BLaER1 (cell line): Measurements from ENCODE around the gene SLITRK3.

Source experiments
- H3K27ac ChIP-seq: shearing (Covaris generic); formaldehyde crosslinking; 2 replicates; pipeline ENCODE4 v1.8.1; 2022
- H3K27me3 ChIP-seq: shearing (Covaris generic); formaldehyde crosslinking; 2 replicates; pipeline ENCODE4 v1.8.1; 2022
- H3K36me3 ChIP-seq: shearing (Covaris generic); formaldehyde crosslinking; 2 replicates; pipeline ENCODE4 v1.8.1; 2022
- H3K4me1 ChIP-seq: shearing (Covaris generic); formaldehyde crosslinking; 2 replicates; pipeline ENCODE4 v1.8.1; 2022
- H3K4me2 ChIP-seq: shearing (Covaris generic); formaldehyde crosslinking; 2 replicates; pipeline ENCODE4 v1.8.1; 2022
- H3K4me3 ChIP-seq: shearing (Covaris generic); formaldehyde crosslinking; 2 replicates; pipeline ENCODE4 v1.8.1; 2022
- H3K9ac ChIP-seq: shearing (Covaris generic); formaldehyde crosslinking; 2 replicates; pipeline ENCODE4 v1.8.1; 2022
- H3K9me3 ChIP-seq: shearing (Covaris generic); formaldehyde crosslinking; 2 replicates; pipeline ENCODE4 v1.8.1; 2022
- H4K20me1 ChIP-seq: shearing (Covaris generic); formaldehyde crosslinking; 2 replicates; pipeline ENCODE4 v1.8.1; 2022
- Cebpa-rat ChIP-seq: shearing (Covaris generic); IDR thresholded peaks from 2 replicates; pipeline ENCODE4 v1.8.1; 2022

SLITRK3 gene

DNA sequence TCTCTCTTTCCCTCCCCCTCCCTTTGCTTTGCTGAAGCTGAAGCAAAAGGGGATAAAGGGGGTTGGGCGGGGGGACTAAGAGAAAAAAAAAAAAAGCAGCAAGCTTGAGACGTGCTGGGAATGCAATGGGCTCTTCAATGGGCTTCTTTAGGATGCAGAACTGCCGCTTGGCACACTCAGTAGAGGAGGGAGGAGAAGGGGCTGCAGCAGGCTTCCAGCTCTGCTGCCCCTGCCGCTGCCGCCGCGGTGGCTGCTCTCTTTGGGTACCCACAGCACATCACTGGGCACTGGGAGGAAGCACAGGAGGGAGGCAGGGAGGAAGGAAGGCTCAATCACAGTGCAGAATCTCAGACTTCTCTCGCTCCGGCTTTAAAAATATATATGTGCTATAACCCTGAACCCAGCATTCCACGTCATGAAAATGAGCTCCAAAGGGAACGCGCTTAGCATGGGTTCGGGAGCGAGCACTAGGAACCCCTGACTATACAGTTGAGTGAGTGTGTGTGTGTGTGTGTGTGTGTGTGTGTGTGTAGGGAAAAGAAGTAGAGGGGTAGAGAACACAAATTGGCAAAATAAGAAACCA lies 3.5 kb downstream of the SLITRK3 start:
- H3K36me3 ChIP-seq, result no peaks in the 10 kb centered on the region
- H3K27me3 ChIP-seq, result no peaks in the 10 kb centered on the region
- H3K27ac ChIP-seq, result no peak overlapping the region
- no peak overlapping the region for H3K9ac ChIP-seq
- H3K4me2 ChIP-seq, result no peak overlapping the region
- H4K20me1 ChIP-seq, result no peaks in the 10 kb centered on the region
- H3K9me3 ChIP-seq, result peaks cover 22% of the 10 kb centered on the region
- no peak for TF ChIP-seq Cebpa-rat
- H3K4me3 ChIP-seq, result no peak overlapping the region
- H3K4me1 ChIP-seq, result no peaks in the 10 kb centered on the region

DNA sequence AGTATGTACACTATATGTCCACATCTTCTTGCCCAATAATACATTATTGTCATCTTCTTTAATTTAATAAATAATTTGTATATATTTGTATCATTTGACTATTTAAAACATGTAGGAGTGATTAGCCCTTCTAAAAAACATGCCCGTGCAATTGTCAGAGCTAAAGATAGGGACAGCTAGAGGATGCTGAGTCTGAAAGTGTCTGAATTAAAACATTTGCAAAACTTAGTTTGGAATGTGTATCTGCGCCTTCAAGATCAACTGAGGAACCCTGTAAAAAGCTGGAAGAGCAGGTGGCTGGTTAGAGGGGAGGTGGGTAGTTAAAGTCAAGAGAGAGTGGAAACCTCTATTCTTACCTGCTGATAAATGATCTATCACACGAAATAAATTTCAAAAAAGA lies 4.7 kb downstream of the SLITRK3 start:
- Histone ChIP-seq H3K4me3 (no peak overlapping the region), H3K4me2 (no peak overlapping the region), H3K9ac (no peak overlapping the region), H3K9me3 (peaks cover 20% of the 10 kb centered on the region), H3K27ac (no peak overlapping the region), H4K20me1 (no peaks in the 10 kb centered on the region), H3K4me1 (no peaks in the 10 kb centered on the region), H3K27me3 (no peaks in the 10 kb centered on the region), H3K36me3 (no peaks in the 10 kb centered on the region)
- TF ChIP-seq Cebpa-rat, result no peak

DNA sequence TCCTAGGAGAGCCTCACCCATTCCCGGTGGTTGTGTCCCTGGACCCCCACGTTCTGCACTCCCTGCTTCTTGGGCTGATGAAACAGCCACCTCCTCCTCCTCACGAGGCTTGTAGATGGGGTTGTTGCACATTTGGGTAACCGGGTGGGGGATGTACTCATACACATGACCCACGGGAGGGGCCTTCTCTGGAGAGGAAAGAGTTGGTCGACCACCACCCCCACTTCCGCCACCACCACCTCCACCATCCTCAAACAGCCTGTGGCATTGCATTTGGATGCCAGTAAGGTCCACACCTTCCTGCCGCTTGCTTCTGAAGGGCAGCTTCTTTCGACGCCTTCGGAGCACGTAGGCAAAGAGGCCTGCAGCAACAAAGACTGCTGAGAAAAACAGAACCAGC lies 7.7 kb downstream of the SLITRK3 start:
- TF ChIP-seq Cebpa-rat, result no peak
- Histone ChIP-seq H3K27me3 (no peaks in the 10 kb centered on the region), H3K27ac (no peak overlapping the region), H3K36me3 (no peaks in the 10 kb centered on the region), H4K20me1 (no peaks in the 10 kb centered on the region), H3K4me3 (no peak overlapping the region), H3K4me2 (no peak overlapping the region), H3K9me3 (no peaks in the 10 kb centered on the region), H3K4me1 (no peaks in the 10 kb centered on the region), H3K9ac (no peak overlapping the region)

DNA sequence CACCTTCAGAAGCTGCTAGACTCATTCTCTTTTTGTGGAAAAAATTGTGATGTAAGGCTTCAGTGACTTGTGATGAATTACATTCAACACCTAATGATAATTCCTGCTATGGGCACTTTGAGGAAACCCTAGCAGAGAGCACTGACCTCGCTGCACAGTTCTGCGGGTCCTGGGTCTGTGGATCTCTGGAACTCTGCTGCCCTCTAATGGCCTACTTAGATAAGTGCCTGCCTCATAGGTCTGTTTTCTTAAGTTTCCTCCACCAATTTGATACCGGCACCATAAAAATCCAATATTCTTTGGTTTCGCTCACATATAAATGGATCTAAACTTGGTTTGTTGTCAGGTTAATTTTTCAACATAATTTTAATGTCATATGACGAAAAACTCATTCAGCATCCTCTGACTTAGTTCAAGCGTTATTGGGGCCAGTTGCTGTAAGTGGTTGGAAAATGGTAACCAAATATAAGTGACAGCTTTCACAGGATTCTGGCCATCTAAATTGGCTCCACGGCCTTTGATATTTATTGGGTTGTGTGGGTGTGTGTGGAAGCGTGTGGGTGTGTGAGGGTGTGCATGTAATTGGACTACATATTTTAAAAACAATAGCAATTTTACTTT lies 10.4 kb downstream of the SLITRK3 start:
- no peaks in the 10 kb centered on the region for H3K4me1 ChIP-seq
- no peak overlapping the region for H3K9ac ChIP-seq
- no peak for TF ChIP-seq Cebpa-rat
- no peak overlapping the region for H3K4me2 ChIP-seq
- H3K4me3 ChIP-seq, result no peak overlapping the region
- no peaks in the 10 kb centered on the region for H3K27me3 ChIP-seq
- H3K36me3 ChIP-seq, result no peaks in the 10 kb centered on the region
- H3K27ac ChIP-seq, result no peak overlapping the region
- H4K20me1 ChIP-seq, result no peaks in the 10 kb centered on the region
- H3K9me3 ChIP-seq, result no peaks in the 10 kb centered on the region

DNA sequence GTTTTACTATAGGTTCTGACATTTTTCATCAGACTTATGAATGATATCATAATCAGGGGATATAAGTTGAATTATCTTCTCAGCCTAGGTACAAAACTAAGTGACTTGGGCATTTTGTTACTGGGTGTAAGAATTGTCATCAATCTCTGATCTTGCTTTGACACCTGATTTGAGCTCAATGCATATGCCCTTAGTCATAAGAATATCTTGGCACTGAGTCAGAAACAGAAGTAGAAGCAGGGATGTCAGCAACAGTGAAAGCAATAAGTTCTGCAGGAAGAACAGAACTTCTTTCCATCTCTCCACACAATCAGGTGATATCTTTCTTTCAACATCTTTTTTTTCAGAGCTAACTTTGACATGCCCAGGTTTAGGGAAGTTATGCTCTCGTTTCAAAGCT lies 14.6 kb downstream of the SLITRK3 start:
- no peak overlapping the region for H3K27ac ChIP-seq
- H3K9ac ChIP-seq, result no peak overlapping the region
- no peaks in the 10 kb centered on the region for H4K20me1 ChIP-seq
- no peaks in the 10 kb centered on the region for H3K9me3 ChIP-seq
- no peaks in the 10 kb centered on the region for H3K27me3 ChIP-seq
- no peak overlapping the region for H3K4me2 ChIP-seq
- H3K36me3 ChIP-seq, result no peaks in the 10 kb centered on the region
- H3K4me1 ChIP-seq, result no peaks in the 10 kb centered on the region
- TF ChIP-seq Cebpa-rat, result no peak
- no peak overlapping the region for H3K4me3 ChIP-seq

DNA sequence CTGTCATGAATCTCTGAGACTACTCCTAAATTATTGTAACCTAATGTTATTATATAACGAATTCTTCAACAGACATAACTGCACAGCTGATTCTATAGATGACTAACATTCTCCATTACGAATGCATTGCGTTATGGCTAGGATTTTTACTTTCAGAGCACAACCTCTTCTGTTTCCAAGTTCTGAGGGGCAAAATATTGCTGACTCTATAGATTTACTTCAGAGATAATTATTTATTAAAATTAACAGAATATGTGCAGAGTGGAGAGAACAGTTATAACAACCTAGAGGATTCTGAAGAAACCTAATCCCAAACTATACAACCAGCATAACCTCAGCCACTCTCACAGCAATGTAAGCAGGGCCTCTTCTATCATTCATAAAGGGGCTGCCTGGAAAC lies 25.9 kb downstream of the SLITRK3 start:
- Histone ChIP-seq H3K27ac (no peak overlapping the region), H3K9me3 (no peaks in the 10 kb centered on the region), H4K20me1 (no peaks in the 10 kb centered on the region), H3K27me3 (no peaks in the 10 kb centered on the region), H3K9ac (no peak overlapping the region), H3K4me2 (no peak overlapping the region), H3K4me1 (no peaks in the 10 kb centered on the region), H3K4me3 (no peak overlapping the region), H3K36me3 (no peaks in the 10 kb centered on the region)
- TF ChIP-seq Cebpa-rat, result no peak

DNA sequence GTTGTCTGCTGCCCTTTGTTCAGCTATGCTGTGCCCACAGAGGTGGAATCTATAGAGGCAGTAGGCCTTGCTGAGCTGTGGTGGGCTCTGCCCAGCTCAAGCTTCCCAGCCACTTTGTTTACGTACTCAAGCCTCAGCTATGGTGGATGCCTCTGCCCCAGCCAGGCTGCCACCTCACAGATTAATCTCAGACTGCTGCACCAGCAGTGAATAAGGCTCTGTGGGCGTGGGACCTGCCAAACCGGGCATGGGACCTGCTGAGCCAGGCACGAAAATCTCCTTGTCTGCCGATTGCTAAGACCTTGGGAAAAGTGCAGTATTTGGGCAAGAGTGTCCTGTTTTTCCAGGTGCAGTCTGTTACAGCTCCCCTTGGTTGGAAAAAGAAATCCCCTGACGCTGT lies 26.8 kb downstream of the SLITRK3 start:
- Histone ChIP-seq H3K9me3 (no peaks in the 10 kb centered on the region), H3K36me3 (no peaks in the 10 kb centered on the region), H4K20me1 (no peaks in the 10 kb centered on the region), H3K4me1 (no peaks in the 10 kb centered on the region), H3K9ac (no peak overlapping the region), H3K27me3 (no peaks in the 10 kb centered on the region), H3K4me3 (no peak overlapping the region), H3K27ac (no peak overlapping the region), H3K4me2 (no peak overlapping the region)
- TF ChIP-seq Cebpa-rat, result no peak

DNA sequence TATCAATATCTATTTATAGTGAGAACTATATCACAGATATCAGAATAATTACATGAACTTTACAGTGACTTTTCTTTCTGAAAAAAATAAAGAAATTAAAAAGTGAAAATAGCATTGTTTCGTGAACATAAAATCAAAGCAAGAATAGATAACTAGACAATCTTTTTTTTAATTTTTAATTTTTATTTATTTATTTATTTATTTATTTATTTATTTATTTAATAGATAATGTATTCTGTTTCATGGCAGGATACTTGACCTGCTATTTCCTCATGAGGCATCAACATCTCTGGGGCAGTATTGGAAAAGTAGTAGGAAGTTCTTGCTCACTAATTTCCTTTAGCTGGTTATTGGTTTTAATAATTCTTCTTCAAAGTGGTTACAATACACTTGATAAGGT lies 33.3 kb downstream of the SLITRK3 start:
- no peak overlapping the region for H3K9ac ChIP-seq
- no peaks in the 10 kb centered on the region for H3K9me3 ChIP-seq
- TF ChIP-seq Cebpa-rat, result no peak
- no peaks in the 10 kb centered on the region for H3K4me1 ChIP-seq
- H3K36me3 ChIP-seq, result no peaks in the 10 kb centered on the region
- no peaks in the 10 kb centered on the region for H4K20me1 ChIP-seq
- no peak overlapping the region for H3K27ac ChIP-seq
- H3K27me3 ChIP-seq, result no peaks in the 10 kb centered on the region
- no peak overlapping the region for H3K4me3 ChIP-seq
- no peak overlapping the region for H3K4me2 ChIP-seq

DNA sequence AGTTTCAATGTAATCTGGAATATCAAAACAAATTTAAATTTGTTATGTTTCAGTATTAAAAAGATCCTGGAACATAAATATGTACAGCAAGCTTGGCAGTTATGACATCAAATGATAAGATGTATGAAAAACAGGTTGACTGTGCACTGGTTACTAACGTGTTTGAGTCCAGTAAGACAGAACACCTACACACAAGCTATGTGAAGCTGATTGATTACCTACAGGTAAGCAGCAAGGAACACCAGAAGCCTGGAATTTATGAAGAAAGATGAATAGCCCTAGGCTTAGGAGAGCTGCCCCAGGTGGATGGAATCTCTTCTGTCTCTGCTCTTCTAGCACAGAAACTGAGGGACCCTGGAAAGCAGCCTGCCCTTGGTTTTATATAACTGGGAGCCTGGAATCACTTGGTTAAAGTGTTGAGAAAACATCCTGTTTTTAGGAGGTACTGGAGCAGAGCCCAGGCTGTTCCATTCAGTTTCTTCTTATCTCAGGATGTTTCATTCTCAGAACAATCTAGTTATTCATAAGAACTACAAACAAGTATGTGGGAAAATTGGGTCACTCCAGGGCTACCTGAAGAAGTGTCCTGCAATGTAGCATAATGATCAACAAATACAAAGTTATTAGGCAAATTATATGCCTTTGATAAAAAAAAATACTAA lies 36.3 kb downstream of the SLITRK3 start:
- Histone ChIP-seq H3K4me3 (no peak overlapping the region), H3K27me3 (no peaks in the 10 kb centered on the region), H3K9ac (no peak overlapping the region), H3K4me1 (no peaks in the 10 kb centered on the region), H3K4me2 (no peak overlapping the region), H3K27ac (no peak overlapping the region), H3K36me3 (no peaks in the 10 kb centered on the region), H4K20me1 (no peaks in the 10 kb centered on the region), H3K9me3 (no peaks in the 10 kb centered on the region)
- TF ChIP-seq Cebpa-rat, result no peak

DNA sequence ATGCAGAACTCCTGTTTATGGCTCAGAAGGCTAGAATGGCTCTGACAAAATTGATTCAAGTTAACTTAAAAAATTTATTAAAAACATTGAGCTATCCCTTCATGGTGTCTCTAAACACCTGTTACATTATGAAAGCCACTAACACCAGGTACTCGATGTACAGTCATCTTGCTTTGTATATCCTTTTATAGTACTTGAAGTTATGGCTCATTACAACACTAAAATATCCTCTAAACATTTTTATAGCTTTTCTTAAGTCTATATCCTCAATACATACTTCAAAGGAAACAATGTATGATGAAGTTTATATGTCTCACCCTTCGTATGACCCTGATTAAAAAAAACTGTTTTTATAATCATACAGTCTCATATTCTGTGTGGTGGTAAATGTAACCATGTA lies 38.2 kb downstream of the SLITRK3 start:
- TF ChIP-seq Cebpa-rat, result no peak
- Histone ChIP-seq H3K4me1 (no peaks in the 10 kb centered on the region), H4K20me1 (no peaks in the 10 kb centered on the region), H3K9me3 (no peaks in the 10 kb centered on the region), H3K9ac (no peak overlapping the region), H3K27ac (no peak overlapping the region), H3K4me2 (no peak overlapping the region), H3K27me3 (no peaks in the 10 kb centered on the region), H3K36me3 (no peaks in the 10 kb centered on the region), H3K4me3 (no peak overlapping the region)
